Measurements from ENCODE around the gene NR3C1.

- TF ChIP-seq CTCF (IDR thresholded peaks at IDR 0.05; ENCODE audit: insufficient read depth, low read length, poor library complexity, severe bottlenecking) (no peak), EZH2phosphoT487 (conservative IDR thresholded peaks at IDR 0.05; ENCODE audit: low read length) (no peak)
Measured at GRCh38 chr5:143436871-143437270, 33.4 kb upstream of the NR3C1 start.
